H1 (cell line): ENCODE results near the gene PDE1C. TPM values are rescaled to one million over a fixed set of nuclear protein-coding genes. Genes with fewer than 3 reads are reported as not detected.

Source experiments
- CTCF ChIA-PET: fragments of 300-600 bp; sonication (Branson Sonifier 250); formaldehyde crosslinking; loops from one replicate; lab custom pipeline; 2021; ENCODE audit not compliant: partially characterized antibody; lab: Charles Lee
- POLR2A ChIA-PET: fragments of 300-600 bp; sonication (Branson Sonifier 250); formaldehyde crosslinking; loops from one replicate; lab custom pipeline; 2021; ENCODE audit warnings: inconsistent platforms; ENCODE audit not compliant: partially characterized antibody; lab: Charles Lee
- DNase-seq, 2 experiments: peaks; one replicate each; pipeline versions ENCODE4 v3.0.0 to v3.0.0-alpha.2; 2010 to 2022; ENCODE audit warnings: low spot score in 2 of 2, low read depth in 1 of 2, mixed read lengths in 1 of 2
- FAIRE-seq: peaks from 2 replicates; lab custom pipeline; 2011; peaks lifted over from hg19 to GRCh38; lab: Jason Lieb, UNC
- H2AFZ ChIP-seq: 2 replicates; pipeline ENCODE4 v1.8.1; 2012; ENCODE audit warnings: low read length, inconsistent platforms
- H2AK5ac ChIP-seq: 2 replicates; pipeline ENCODE4 v1.6.1; 2013; ENCODE audit warnings: low read depth, low read length
- H2BK120ac ChIP-seq: replicated peaks from 2 replicates; pipeline ENCODE3; 2013; ENCODE audit warnings: low read depth, low read length, inconsistent platforms
- H2BK12ac ChIP-seq: 2 replicates; pipeline ENCODE4 v1.6.1; 2013; ENCODE audit warnings: low read depth, low read length
- H2BK15ac ChIP-seq: 2 replicates; pipeline ENCODE4 v1.6.1; 2013; ENCODE audit warnings: low read length
- H2BK20ac ChIP-seq: 2 replicates; pipeline ENCODE4 v1.6.1; 2013; ENCODE audit warnings: low read length
- H2BK5ac ChIP-seq: 2 replicates; pipeline ENCODE4 v1.6.1; 2013; ENCODE audit warnings: low read depth, low read length
- H3K14ac ChIP-seq: 2 replicates; pipeline ENCODE4 v1.6.1; 2013; ENCODE audit warnings: inconsistent platforms; ENCODE audit not compliant: insufficient read length
- H3K18ac ChIP-seq: 2 replicates; pipeline ENCODE4 v1.6.1; 2013; ENCODE audit warnings: low read length; ENCODE audit errors: extremely low read depth
- H3K23ac ChIP-seq: 2 replicates; pipeline ENCODE4 v1.6.1; 2013; ENCODE audit warnings: inconsistent platforms; ENCODE audit not compliant: insufficient read length
- H3K23me2 ChIP-seq: 2 replicates; pipeline ENCODE4 v1.6.1; 2013; ENCODE audit warnings: low read depth, low read length
- H3K27ac ChIP-seq: 2 replicates; pipeline ENCODE4 v1.6.1; 2011; ENCODE audit warnings: low read depth, low read length, inconsistent platforms
- H3K27me3 ChIP-seq, 4 experiments: replicated peaks in 1 of 4; 1 replicate in 1 of 4; 2 replicates in 3 of 4; pipeline versions ENCODE4 v1.6.1 to v1.8.1; 2011 to 2013; ENCODE audit warnings: low read length in 3 of 4, mild to moderate bottlenecking in 3 of 4, inconsistent platforms in 2 of 4, mixed read lengths in 2 of 4, moderate library complexity in 1 of 4; ENCODE audit not compliant: control insufficient read depth in 3 of 4, insufficient read depth in 3 of 4; ENCODE audit errors: extremely low read depth in 1 of 4
- H3K36me3 ChIP-seq, 4 experiments: 2 replicates each; pipeline versions ENCODE4 v1.6.1 to v1.8.1; 2011 to 2013; ENCODE audit warnings: mild to moderate bottlenecking in 4 of 4, low read length in 3 of 4, moderate library complexity in 2 of 4, control low read depth in 1 of 4, inconsistent platforms in 1 of 4; ENCODE audit not compliant: insufficient read depth in 4 of 4, control insufficient read depth in 2 of 4
- H3K4ac ChIP-seq: replicated peaks from 2 replicates; pipeline ENCODE3; 2013; ENCODE audit warnings: low read length, low read depth, mixed read lengths, inconsistent platforms; ENCODE audit not compliant: insufficient read length
- H3K4me1 ChIP-seq, 4 experiments: replicated peaks in 1 of 4; 1 replicate in 1 of 4; 2 replicates in 3 of 4; pipeline versions ENCODE4 v1.6.1 to v1.8.1; 2011 to 2013; ENCODE audit warnings: low read length in 3 of 4, inconsistent platforms in 2 of 4, mixed read lengths in 1 of 4; ENCODE audit not compliant: insufficient read depth in 4 of 4, control insufficient read depth in 3 of 4
- H3K4me2 ChIP-seq, 2 experiments: 2 replicates each; pipeline versions ENCODE4 v1.6.1 to v1.8.1; 2011 to 2013; ENCODE audit warnings: low read depth in 2 of 2, low read length in 2 of 2, control low read depth in 1 of 2, inconsistent platforms in 1 of 2, mild to moderate bottlenecking in 1 of 2; ENCODE audit not compliant: insufficient read depth in 1 of 2
- H3K4me3 ChIP-seq, 4 experiments: fragments of 200-600, 300-600 bp in 1 of 4; sonication (generic), shearing (Covaris generic), sonication (Bioruptor Twin) in 1 of 4; 2 replicates each; pipeline versions ENCODE4 v1.5.1 to v1.8.1; 2011 to 2016; ENCODE audit warnings: low read length in 4 of 4, low read depth in 3 of 4, control low read depth in 2 of 4, inconsistent platforms in 2 of 4, mild to moderate bottlenecking in 2 of 4, mixed read lengths in 1 of 4, moderate library complexity in 1 of 4; ENCODE audit not compliant: insufficient read depth in 2 of 4; ENCODE audit errors: extremely low read depth in 1 of 4
- H3K56ac ChIP-seq: replicated peaks from 2 replicates; pipeline ENCODE3; 2013; ENCODE audit warnings: low read depth, mild to moderate bottlenecking, mixed read lengths, low read length, inconsistent platforms; ENCODE audit not compliant: insufficient read length
- H3K79me1 ChIP-seq: 2 replicates; pipeline ENCODE4 v1.6.1; 2013; ENCODE audit warnings: low read depth, low read length, control low read depth
- H3K79me2 ChIP-seq, 2 experiments: 2 replicates each; pipeline versions ENCODE4 v1.6.1 to v1.8.1; 2012 to 2013; ENCODE audit warnings: low read length in 2 of 2, mild to moderate bottlenecking in 2 of 2, inconsistent platforms in 1 of 2; ENCODE audit not compliant: insufficient read depth in 2 of 2, control insufficient read depth in 1 of 2
- H3K9ac ChIP-seq, 4 experiments: replicated peaks in 1 of 4; 1 replicate in 1 of 4; 2 replicates in 3 of 4; pipeline versions ENCODE4 v1.6.1 to v1.8.1; 2011 to 2013; ENCODE audit warnings: low read depth in 3 of 4, low read length in 3 of 4, control low read depth in 2 of 4, mild to moderate bottlenecking in 2 of 4, moderate library complexity in 2 of 4, inconsistent platforms in 1 of 4; ENCODE audit errors: extremely low read depth in 1 of 4
- H3K9me3 ChIP-seq, 2 experiments: 2 replicates each; pipeline versions ENCODE4 v1.6.1 to v1.8.1; 2012 to 2013; ENCODE audit warnings: mild to moderate bottlenecking in 2 of 2, moderate library complexity in 2 of 2, control low read depth in 1 of 2, inconsistent platforms in 1 of 2, low read depth in 1 of 2, low read length in 1 of 2, mixed read lengths in 1 of 2; ENCODE audit not compliant: insufficient read depth in 2 of 2
- H4K20me1 ChIP-seq, 2 experiments: replicated peaks in 1 of 2; 2 replicates each; pipeline versions ENCODE3 to v1.8.1; 2011 to 2013; ENCODE audit warnings: inconsistent platforms in 2 of 2, low read length in 2 of 2, mild to moderate bottlenecking in 1 of 2; ENCODE audit not compliant: insufficient read depth in 2 of 2, control insufficient read depth in 1 of 2
- H4K5ac ChIP-seq: 2 replicates; pipeline ENCODE4 v1.6.1; 2013; ENCODE audit warnings: low read length, low read depth, mixed read lengths, inconsistent platforms; ENCODE audit not compliant: insufficient read length
- H4K8ac ChIP-seq: 2 replicates; pipeline ENCODE4 v1.8.0; 2013; ENCODE audit warnings: mild to moderate bottlenecking, moderate library complexity, low read length, inconsistent platforms; ENCODE audit not compliant: insufficient read depth; ENCODE audit errors: extremely low read depth
- H4K91ac ChIP-seq: replicated peaks from 2 replicates; pipeline ENCODE3; 2013; ENCODE audit warnings: low read length, mixed read lengths, inconsistent platforms; ENCODE audit not compliant: insufficient read length
- JUN ChIP-seq: IDR thresholded peaks from 2 replicates; pipeline ENCODE4 v1.6.1; 2011; ENCODE audit warnings: low read depth, mild to moderate bottlenecking, improper control_type of control experiment, low read length
- KDM5A ChIP-seq: fragments of 200-600 bp; IDR thresholded peaks from 2 replicates; pipeline ENCODE4 v1.7.1; 2012; ENCODE audit warnings: mild to moderate bottlenecking, low read length, inconsistent platforms, mixed read lengths
- SIN3A ChIP-seq, 2 experiments: IDR thresholded peaks in 1 of 2; conservative IDR thresholded peaks in 1 of 2; 2 replicates each; pipeline ENCODE4 v1.6.1; 2011 to 2012; ENCODE audit warnings: low read length in 2 of 2, improper control_type of control experiment in 1 of 2, low read depth in 1 of 2, mild to moderate bottlenecking in 1 of 2
- WGBS, 2 experiments: shearing (Covaris generic) in 1 of 2; methylation state at CpG; one replicate each; pipeline versions ENCODE4 v1.1.6 to v1.1.7; 2013 to 2015; ENCODE audit warnings: low lambda C conversion rate in 2 of 2, mixed read lengths in 2 of 2, inconsistent platforms in 1 of 2, low coverage in 1 of 2, missing lambda C conversion rate in 1 of 2; ENCODE audit not compliant: insufficient replicate concordance in 2 of 2, insufficient coverage in 1 of 2, insufficient read length in 1 of 2; ENCODE audit errors: extremely low coverage in 1 of 2, missing lambda C conversion rate in 1 of 2; 5-methylcytosine and 5-hydroxymethylcytosine counted together
- polyA plus RNA-seq, 7 experiments: library from polyadenylated mRNA; depleted of rRNA in 3 of 7; stranded (reverse) in 5 of 7; unstranded in 2 of 7; fragments of >200 nt in 5 of 7; fragments of 200-250 nt in 2 of 7; gene quantifications; 1 replicate in 5 of 7; 2 replicates in 1 of 7; 4 replicates in 1 of 7; pipeline versions ENCODE4 v1.2.1 to v1.2.3, GENCODE V29; 2011 to 2013; ENCODE audit warnings: missing spikeins in 2 of 7, mixed read lengths in 2 of 7
- total RNA-seq: library from RNA; stranded (reverse); fragmentation: NEBNext Ultra II Directional; extraction: Animal tissue kit (Norgen Biotek cat#: 25700); gene quantifications from 2 replicates; pipeline ENCODE4 v1.2.1, GENCODE V29; 2021

Gene PDE1C
- total and polyA plus RNA-seq, 2 of the 8 experiments (the other 6 are each of a cell fraction or from before 2014, with no cell fraction given), result 0.11 to 1.1 TPM

GRCh38 chr7:31991846-31992245 is 78.4 kb downstream of the PDE1C start:
- no peak overlapping the region for H2BK12ac ChIP-seq
- H3K23ac ChIP-seq, result no peak overlapping the region
- no peak overlapping the region for H3K14ac ChIP-seq
- no peaks in the 10 kb centered on the region for H3K79me2 ChIP-seq
- no peak overlapping the region for H2AK5ac ChIP-seq
- H3K4me3 ChIP-seq, result no peak overlapping the region
- no peaks in the 10 kb centered on the region for H3K79me1 ChIP-seq
- no peak overlapping the region for H3K56ac ChIP-seq
- no peak overlapping the region for H2AFZ ChIP-seq
- no peak overlapping the region for H3K4me2 ChIP-seq
- no peak overlapping the region for H3K4ac ChIP-seq
- H3K9me3 ChIP-seq, result no peaks in the 10 kb centered on the region
- H4K20me1 ChIP-seq, result no peaks in the 10 kb centered on the region
- no peaks in the 10 kb centered on the region for H3K36me3 ChIP-seq
- FAIRE-seq (no peak), DNase-seq (no peak)
- WGBS, 2 experiments, result 67% methylated on average over 3 of the region's 3 CpGs; no CpG with 5 or more reads in 1 of the 2 experiments
- CTCF ChIA-PET, result no interaction called here
- no peak overlapping the region for H4K91ac ChIP-seq
- H4K8ac ChIP-seq, result no peak overlapping the region
- no peak overlapping the region for H2BK20ac ChIP-seq
- no peaks in the 10 kb centered on the region for H3K23me2 ChIP-seq
- no peak overlapping the region for H3K18ac ChIP-seq
- H2BK15ac ChIP-seq, result no peak overlapping the region
- no peak overlapping the region for H3K9ac ChIP-seq
- no peak overlapping the region for H2BK5ac ChIP-seq
- H3K27ac ChIP-seq, result no peak overlapping the region
- H2BK120ac ChIP-seq, result no peak overlapping the region
- H4K5ac ChIP-seq, result no peak overlapping the region
- no peaks in the 10 kb centered on the region for H3K4me1 ChIP-seq
- no peaks in the 10 kb centered on the region for H3K27me3 ChIP-seq
- POLR2A ChIA-PET, result no interaction called here
- TF ChIP-seq KDM5A (no peak), SIN3A (conservative IDR thresholded peaks at IDR 0.05 in 1 of 2, IDR thresholded peaks at IDR 0.05 in 1 of 2; ENCODE audit: low read depth in 1 of 2, low read length in 2 of 2) (no peak), JUN (no peak)
